HEK293 (cell line): ENCODE data around the gene INPP5D.

ENCODE experiments used
- CTCF ChIA-PET: fragments of 350-600 bp; formaldehyde crosslinking; extraction: SDS; loops from one replicate; lab custom pipeline; 2021; ENCODE audit warnings: antibody characterized with exemption; lab: Yijun Ruan, JAX
- POLR2A ChIA-PET: fragments of 300-600 bp; formaldehyde crosslinking; extraction: SDS; loops from one replicate; lab custom pipeline; 2020; ENCODE audit warnings: antibody characterized with exemption, inconsistent platforms; lab: Yijun Ruan, JAX
- H3K27ac ChIP-seq: fragments of 200-500 bp; sonication (Bioruptor generic); 2 replicates; pipeline ENCODE4 v1.5.1; 2014; ENCODE audit warnings: low read depth, low read length, control low read depth, inconsistent platforms; ENCODE audit errors: extremely low read depth
- H3K36me3 ChIP-seq, 2 experiments: fragments of 200-500 bp in 1 of 2; sonication (Bioruptor generic) in 1 of 2; 1 replicate in 1 of 2; 2 replicates in 1 of 2; pipeline ENCODE4 v1.5.1; 2014 to 2017; ENCODE audit warnings: inconsistent platforms in 2 of 2, low read length in 2 of 2; ENCODE audit not compliant: control insufficient read depth in 2 of 2, insufficient read depth in 1 of 2
- H3K4me1 ChIP-seq: fragments of 200-500 bp; sonication (Bioruptor generic); 2 replicates; pipeline ENCODE4 v1.5.1; 2014; ENCODE audit warnings: mild to moderate bottlenecking, low read length, inconsistent platforms; ENCODE audit not compliant: control insufficient read depth, insufficient read depth
- H3K4me3 ChIP-seq: 2 replicates; pipeline ENCODE4 v1.5.1; 2011; ENCODE audit warnings: low read depth, mild to moderate bottlenecking, control low read depth, low read length, moderate library complexity
- H3K9me3 ChIP-seq: fragments of 200-500 bp; sonication (Bioruptor generic); 2 replicates; pipeline ENCODE4 v1.5.1; 2014; ENCODE audit warnings: low read depth, low read length, inconsistent platforms; ENCODE audit not compliant: control insufficient read depth, insufficient read depth
- FEZF1 ChIP-seq: fragments of 450-650 bp; formaldehyde crosslinking; IDR thresholded peaks from 2 replicates; pipeline ENCODE4 v1.5.1; 2016; ENCODE audit warnings: missing biosample characterization, missing genetic modification characterization
- HOXA7 ChIP-seq: sonication (generic); formaldehyde crosslinking; IDR thresholded peaks from 2 replicates; pipeline ENCODE4 v1.8.1; 2022; ENCODE audit warnings: missing genetic modification reagents, borderline replicate concordance
- HOXC10 ChIP-seq: sonication (generic); formaldehyde crosslinking; IDR thresholded peaks from 2 replicates; pipeline ENCODE4 v1.8.1; 2023; ENCODE audit warnings: mild to moderate bottlenecking, missing genetic modification reagents
- KLF17 ChIP-seq: fragments of 450-650 bp; formaldehyde crosslinking; IDR thresholded peaks from 2 replicates; pipeline ENCODE4 v1.5.1; 2016; ENCODE audit warnings: missing biosample characterization, missing genetic modification characterization
- MZF1 ChIP-seq: fragments of 450-650 bp; formaldehyde crosslinking; IDR thresholded peaks from 2 replicates; pipeline ENCODE4 v1.5.1; 2017; ENCODE audit warnings: missing biosample characterization, missing genetic modification characterization, borderline replicate concordance
- PATZ1 ChIP-seq: fragments of 450-650 bp; formaldehyde crosslinking; IDR thresholded peaks from 2 replicates; pipeline ENCODE4 v1.5.1; 2016; ENCODE audit warnings: missing biosample characterization, missing genetic modification characterization
- PRDM4 ChIP-seq: fragments of 450-650 bp; formaldehyde crosslinking; IDR thresholded peaks from 2 replicates; pipeline ENCODE4 v1.5.1; 2017; ENCODE audit warnings: missing biosample characterization, missing genetic modification characterization
- SCRT2 ChIP-seq: fragments of 450-650 bp; formaldehyde crosslinking; IDR thresholded peaks from 2 replicates; pipeline ENCODE4 v1.5.1; 2016; ENCODE audit warnings: missing biosample characterization, missing genetic modification characterization
- ZNF202 ChIP-seq: fragments of 450-650 bp; formaldehyde crosslinking; IDR thresholded peaks from 2 replicates; pipeline ENCODE4 v1.5.1; 2016; ENCODE audit warnings: missing biosample characterization, missing genetic modification characterization, borderline replicate concordance
- ZNF223 ChIP-seq: fragments of 450-650 bp; formaldehyde crosslinking; IDR thresholded peaks from 2 replicates; pipeline ENCODE4 v1.5.1; 2016; ENCODE audit warnings: missing biosample characterization, missing genetic modification characterization
- ZNF26 ChIP-seq: fragments of 450-650 bp; formaldehyde crosslinking; IDR thresholded peaks from 2 replicates; pipeline ENCODE4 v1.5.1; 2016; ENCODE audit warnings: missing biosample characterization, missing genetic modification characterization
- ZNF341 ChIP-seq: fragments of 450-650 bp; formaldehyde crosslinking; IDR thresholded peaks from 2 replicates; pipeline ENCODE4; 2016; ENCODE audit warnings: low read depth, missing biosample characterization, missing genetic modification characterization
- ZNF585B ChIP-seq: fragments of 450-650 bp; formaldehyde crosslinking; IDR thresholded peaks from 2 replicates; pipeline ENCODE4 v1.5.1; 2016; ENCODE audit warnings: missing biosample characterization, missing genetic modification characterization
- ZNF610 ChIP-seq: fragments of 450-650 bp; formaldehyde crosslinking; IDR thresholded peaks from 2 replicates; pipeline ENCODE4 v1.5.1; 2016; ENCODE audit warnings: missing biosample characterization, missing genetic modification characterization, borderline replicate concordance
- ZXDB ChIP-seq: fragments of 450-650 bp; formaldehyde crosslinking; IDR thresholded peaks from 2 replicates; pipeline ENCODE4 v1.5.1; 2016; ENCODE audit warnings: missing biosample characterization, missing genetic modification characterization
- TF ChIP-seq, protein P1 (sequence below): sonication (generic); formaldehyde crosslinking; IDR thresholded peaks from 2 replicates; pipeline ENCODE4 v1.8.1; 2022; ENCODE audit warnings: mild to moderate bottlenecking, moderate library complexity, missing genetic modification reagents
- TF ChIP-seq, protein P2 (sequence below): fragments of 450-650 bp; formaldehyde crosslinking; IDR thresholded peaks from 2 replicates; pipeline ENCODE4 v1.5.1; 2016; ENCODE audit warnings: missing biosample characterization, missing genetic modification characterization
- TF ChIP-seq, protein P3 (sequence below): fragments of 450-650 bp; formaldehyde crosslinking; IDR thresholded peaks from 2 replicates; pipeline ENCODE4 v1.5.1; 2016; ENCODE audit warnings: missing biosample characterization, missing genetic modification characterization

INPP5D gene

DNA sequence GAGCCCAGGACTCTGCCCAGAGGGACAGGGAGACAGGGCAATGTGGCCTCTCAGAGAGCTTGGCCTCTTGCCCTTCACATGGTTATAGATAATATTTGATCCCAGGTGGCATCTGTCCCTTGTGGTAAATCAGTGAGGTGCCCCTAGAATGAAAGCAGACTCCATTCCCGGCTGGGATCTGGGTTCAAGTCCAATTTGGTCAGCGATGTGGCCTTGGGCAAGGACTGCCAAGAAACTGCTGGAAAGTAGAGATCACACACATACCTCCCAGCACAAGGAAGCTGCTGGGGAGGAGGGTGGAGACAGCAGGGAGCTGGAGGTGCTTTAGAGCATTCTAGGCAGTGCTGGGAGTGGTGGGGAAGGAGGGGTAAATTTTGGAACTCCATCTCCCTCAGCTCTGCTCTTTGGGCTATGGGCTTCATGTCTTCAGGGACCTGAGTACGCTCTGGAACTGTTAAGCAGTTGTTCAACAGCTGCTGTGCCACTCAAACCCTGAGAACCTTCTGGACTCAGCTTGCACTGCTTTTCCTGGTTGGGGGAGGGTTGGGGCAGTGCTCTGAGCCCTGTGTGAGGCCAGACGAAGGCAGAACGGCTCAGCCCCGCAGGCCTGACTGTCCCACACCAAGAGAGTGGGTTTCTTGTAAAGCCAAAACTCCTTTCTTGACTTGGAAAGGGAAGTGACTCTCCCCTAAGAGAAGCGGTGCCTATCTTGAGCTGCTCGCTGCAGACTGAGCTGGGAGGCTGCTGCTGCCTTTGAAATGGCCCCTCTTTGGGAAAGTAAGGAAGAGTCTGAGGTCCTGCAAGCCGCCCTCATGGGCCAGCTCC lies 23.0 kb downstream of the INPP5D start:
- ChIA-PET CTCF (interaction anchor here (0.8 kb wide), 1 partner anchor 29 kb away, joined by 4 read pairs; no protein-coding TSS in a partner anchor), POLR2A (no interaction called here)

More for the DNA sequence above, 23.0 kb downstream of the INPP5D start:
- no peaks in the 10 kb centered on the region for H3K36me3 ChIP-seq
- TF ChIP-seq PATZ1 (tag by site-specific recombination) (no peak), SCRT2 (tag by site-specific recombination) (no peak), KLF17 (tag by site-specific recombination) (no peak), ZNF610 (no peak), MZF1 (no peak), HOXC10 (no peak), ZXDB (tag by site-specific recombination) (no peak), HOXA7 (CRISPR knock-in tag) (no peak), ZNF223 (tag by site-specific recombination) (no peak), FEZF1 (tag by site-specific recombination) (no peak), ZNF202 (tag by site-specific recombination) (no peak), ZNF341 (no peak), PRDM4 (tag by site-specific recombination) (no peak), ZNF26 (tag by site-specific recombination) (no peak), ZNF585B (no peak)
- TF ChIP-seq, protein P1, sequence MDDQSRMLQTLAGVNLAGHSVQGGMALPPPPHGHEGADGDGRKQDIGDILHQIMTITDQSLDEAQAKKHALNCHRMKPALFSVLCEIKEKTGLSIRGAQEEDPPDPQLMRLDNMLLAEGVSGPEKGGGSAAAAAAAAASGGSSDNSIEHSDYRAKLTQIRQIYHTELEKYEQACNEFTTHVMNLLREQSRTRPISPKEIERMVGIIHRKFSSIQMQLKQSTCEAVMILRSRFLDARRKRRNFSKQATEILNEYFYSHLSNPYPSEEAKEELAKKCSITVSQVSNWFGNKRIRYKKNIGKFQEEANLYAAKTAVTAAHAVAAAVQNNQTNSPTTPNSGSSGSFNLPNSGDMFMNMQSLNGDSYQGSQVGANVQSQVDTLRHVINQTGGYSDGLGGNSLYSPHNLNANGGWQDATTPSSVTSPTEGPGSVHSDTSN (CRISPR knock-in tag), result no peak
- TF ChIP-seq, protein P2, sequence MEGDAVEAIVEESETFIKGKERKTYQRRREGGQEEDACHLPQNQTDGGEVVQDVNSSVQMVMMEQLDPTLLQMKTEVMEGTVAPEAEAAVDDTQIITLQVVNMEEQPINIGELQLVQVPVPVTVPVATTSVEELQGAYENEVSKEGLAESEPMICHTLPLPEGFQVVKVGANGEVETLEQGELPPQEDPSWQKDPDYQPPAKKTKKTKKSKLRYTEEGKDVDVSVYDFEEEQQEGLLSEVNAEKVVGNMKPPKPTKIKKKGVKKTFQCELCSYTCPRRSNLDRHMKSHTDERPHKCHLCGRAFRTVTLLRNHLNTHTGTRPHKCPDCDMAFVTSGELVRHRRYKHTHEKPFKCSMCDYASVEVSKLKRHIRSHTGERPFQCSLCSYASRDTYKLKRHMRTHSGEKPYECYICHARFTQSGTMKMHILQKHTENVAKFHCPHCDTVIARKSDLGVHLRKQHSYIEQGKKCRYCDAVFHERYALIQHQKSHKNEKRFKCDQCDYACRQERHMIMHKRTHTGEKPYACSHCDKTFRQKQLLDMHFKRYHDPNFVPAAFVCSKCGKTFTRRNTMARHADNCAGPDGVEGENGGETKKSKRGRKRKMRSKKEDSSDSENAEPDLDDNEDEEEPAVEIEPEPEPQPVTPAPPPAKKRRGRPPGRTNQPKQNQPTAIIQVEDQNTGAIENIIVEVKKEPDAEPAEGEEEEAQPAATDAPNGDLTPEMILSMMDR (tag by site-specific recombination), result no peak
- TF ChIP-seq, protein P3, sequence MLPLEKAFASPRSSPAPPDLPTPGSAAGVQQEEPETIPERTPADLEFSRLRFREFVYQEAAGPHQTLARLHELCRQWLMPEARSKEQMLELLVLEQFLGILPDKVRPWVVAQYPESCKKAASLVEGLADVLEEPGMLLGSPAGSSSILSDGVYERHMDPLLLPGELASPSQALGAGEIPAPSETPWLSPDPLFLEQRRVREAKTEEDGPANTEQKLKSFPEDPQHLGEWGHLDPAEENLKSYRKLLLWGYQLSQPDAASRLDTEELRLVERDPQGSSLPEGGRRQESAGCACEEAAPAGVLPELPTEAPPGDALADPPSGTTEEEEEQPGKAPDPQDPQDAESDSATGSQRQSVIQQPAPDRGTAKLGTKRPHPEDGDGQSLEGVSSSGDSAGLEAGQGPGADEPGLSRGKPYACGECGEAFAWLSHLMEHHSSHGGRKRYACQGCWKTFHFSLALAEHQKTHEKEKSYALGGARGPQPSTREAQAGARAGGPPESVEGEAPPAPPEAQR (tag by site-specific recombination), result no peak
- no peaks in the 10 kb centered on the region for H3K9me3 ChIP-seq
- H3K4me3 ChIP-seq, result no peak overlapping the region
- no peak overlapping the region for H3K27ac ChIP-seq
- no peaks in the 10 kb centered on the region for H3K4me1 ChIP-seq
